B cell (primary cell): ENCODE measurements around the gene POLDIP3. TPM values are rescaled to one million over a fixed set of nuclear protein-coding genes. Genes with fewer than 3 reads are reported as not detected.

Source experiments
- ATAC-seq: fragments of 200-7000 bp; cut with Tn5 transposase; one replicate; pipeline ENCODE4 v1.10.0; 2021; ENCODE audit warnings: low read depth, mild to moderate bottlenecking, moderate number of reproducible peaks, moderate library complexity
- CTCF ChIA-PET: fragments of 350-600 bp; sonication (Branson Sonifier 250); formaldehyde crosslinking; loops from one replicate; lab custom pipeline; 2021; ENCODE audit warnings: antibody characterized with exemption, inconsistent platforms; lab: Charles Lee
- POLR2A ChIA-PET: fragments of 350-600 bp; sonication (Branson Sonifier 250); formaldehyde crosslinking; loops from one replicate; lab custom pipeline; 2021; ENCODE audit warnings: antibody characterized with exemption; lab: Charles Lee
- DNase-seq: peaks from one replicate; pipeline ENCODE4 v3.0.0; 2013
- H2AFZ ChIP-seq: 2 replicates; pipeline ENCODE4 v1.6.1; 2012; ENCODE audit warnings: mild to moderate bottlenecking, low read depth, low read length; ENCODE audit not compliant: insufficient read depth, poor library complexity, severe bottlenecking
- H3K27ac ChIP-seq, 2 donors: 1 replicate in 1 of 2; 2 replicates in 1 of 2; pipeline ENCODE4 v1.5.1; 2012 to 2013; ENCODE audit warnings: low read length in 2 of 2, mild to moderate bottlenecking in 2 of 2, moderate library complexity in 1 of 2
- H3K27me3 ChIP-seq, 4 experiments: fragments of 200-600 bp in 1 of 4; sonication (generic) in 1 of 4; replicated peaks in 1 of 4; 1 replicate in 2 of 4; 2 replicates in 2 of 4; pipeline versions ENCODE4 v1.6.1 to v1.7.0; 2013 to 2016; ENCODE audit warnings: low read length in 3 of 4, mild to moderate bottlenecking in 2 of 4, mixed read lengths in 1 of 4, moderate library complexity in 1 of 4; ENCODE audit not compliant: insufficient read depth in 4 of 4, control insufficient read depth in 3 of 4; ENCODE audit errors: control extremely low read depth in 1 of 4
- H3K36me3 ChIP-seq, 2 experiments: replicated peaks in 1 of 2; 1 replicate in 1 of 2; 2 replicates in 1 of 2; pipeline versions ENCODE4 v1.6.1 to v1.7.1; 2013; ENCODE audit warnings: low read length in 1 of 2; ENCODE audit not compliant: insufficient read depth in 2 of 2, control insufficient read depth in 1 of 2; ENCODE audit errors: control extremely low read depth in 1 of 2, extremely low read depth in 1 of 2
- H3K4me1 ChIP-seq, 2 donors: fragments of 200-600 bp in 1 of 2; sonication (generic) in 1 of 2; 1 replicate in 1 of 2; 2 replicates in 1 of 2; pipeline versions ENCODE4 v1.5.1 to v1.6.1; 2013 to 2017; ENCODE audit warnings: low read length in 2 of 2; ENCODE audit not compliant: control insufficient read depth in 2 of 2, insufficient read depth in 2 of 2
- H3K4me2 ChIP-seq: replicated peaks from 2 replicates; pipeline ENCODE3; 2012; ENCODE audit warnings: mild to moderate bottlenecking, low read depth, low read length; ENCODE audit not compliant: poor library complexity, severe bottlenecking
- H3K4me3 ChIP-seq, 5 experiments: fragments of 200-600 bp in 1 of 5; sonication (generic) in 1 of 5; 1 replicate in 3 of 5; 2 replicates in 2 of 5; pipeline versions ENCODE4 v1.5.1 to v1.7.0; 2011 to 2016; ENCODE audit warnings: low read length in 4 of 5, mild to moderate bottlenecking in 4 of 5, low read depth in 2 of 5, control low read depth in 1 of 5, moderate library complexity in 1 of 5; ENCODE audit not compliant: insufficient read depth in 1 of 5; ENCODE audit errors: control extremely low read depth in 1 of 5, extremely low read depth in 1 of 5
- H3K79me2 ChIP-seq: fragments of 200-600 bp; sonication (generic); one replicate; pipeline ENCODE4 v1.6.0; 2016; ENCODE audit warnings: low read length; ENCODE audit not compliant: control insufficient read depth, insufficient read depth
- H3K9ac ChIP-seq: fragments of 200-600 bp; sonication (generic); 2 replicates; pipeline ENCODE4 v1.6.1; 2017; ENCODE audit warnings: mild to moderate bottlenecking, low read length, moderate library complexity
- H3K9me3 ChIP-seq, 3 donors: one replicate each; pipeline versions ENCODE4 v1.6.1 to v1.7.1; 2013; ENCODE audit warnings: low read length in 2 of 3; ENCODE audit not compliant: control insufficient read depth in 2 of 3, insufficient read depth in 1 of 3; ENCODE audit errors: control extremely low read depth in 1 of 3
- H4K20me1 ChIP-seq: 2 replicates; pipeline ENCODE4 v1.6.0; 2012; ENCODE audit warnings: mild to moderate bottlenecking, low read length; ENCODE audit not compliant: insufficient read depth, control insufficient read depth, poor library complexity, severe bottlenecking
- H3K27ac Mint-ChIP-seq: one replicate; pipeline ENCODE4 v1.8.0; 2021; ENCODE audit warnings: mixed read lengths
- H3K27me3 Mint-ChIP-seq: one replicate; pipeline ENCODE4 v1.8.0; 2021; ENCODE audit warnings: mixed read lengths
- H3K4me1 Mint-ChIP-seq: one replicate; pipeline ENCODE4 v1.8.0; 2021; ENCODE audit warnings: mixed read lengths
- H3K4me3 Mint-ChIP-seq: one replicate; pipeline ENCODE4 v1.8.0; 2021; ENCODE audit warnings: mixed read lengths
- H3K9me3 Mint-ChIP-seq: one replicate; pipeline ENCODE4 v1.8.0; 2022; ENCODE audit warnings: mixed read lengths; ENCODE audit not compliant: insufficient read depth
- EZH2 ChIP-seq: IDR thresholded peaks from 2 replicates; pipeline ENCODE4 v1.6.1; 2012; ENCODE audit warnings: borderline replicate concordance, low read depth, mild to moderate bottlenecking, moderate library complexity, low read length; ENCODE audit not compliant: insufficient read depth, poor library complexity, severe bottlenecking
- WGBS: methylation state at CpG from one replicate; pipeline ENCODE4 v1.1.5; 2013; ENCODE audit warnings: missing lambda C conversion rate; ENCODE audit not compliant: insufficient coverage; 5-methylcytosine and 5-hydroxymethylcytosine counted together
- intact Hi-C: fragments of 100-400 bp; cut with micrococcal nuclease; formaldehyde crosslinking; loops from one replicate; pipeline ENCODE4 v1.10.0; 2022
- polyA plus RNA-seq: library from polyadenylated mRNA; depleted of rRNA; stranded (reverse); fragments of >200 nt; gene quantifications from 2 replicates; pipeline ENCODE4 v1.2.3, GENCODE V29; 2012
- total RNA-seq, 2 donors: library from RNA; stranded (reverse); fragments of 120-200 nt in 1 of 2; gene quantifications; 1 replicate in 1 of 2; 2 replicates in 1 of 2; pipeline versions ENCODE4 v1.2.3 to v1.2.4, GENCODE V29; 2013 to 2022
- TF ChIP-seq, protein P1 (sequence below): fragments of 200-600 bp; IDR thresholded peaks from one replicate; pipeline ENCODE4 v1.8.0; 2022; ENCODE audit warnings: antibody characterized with exemption, mild to moderate bottlenecking

Gene POLDIP3
- total and polyA plus RNA-seq, 2 donors (not counting 1 experiment from before 2014, with no cell fraction given): 44.9 to 86.5 TPM

DNA sequence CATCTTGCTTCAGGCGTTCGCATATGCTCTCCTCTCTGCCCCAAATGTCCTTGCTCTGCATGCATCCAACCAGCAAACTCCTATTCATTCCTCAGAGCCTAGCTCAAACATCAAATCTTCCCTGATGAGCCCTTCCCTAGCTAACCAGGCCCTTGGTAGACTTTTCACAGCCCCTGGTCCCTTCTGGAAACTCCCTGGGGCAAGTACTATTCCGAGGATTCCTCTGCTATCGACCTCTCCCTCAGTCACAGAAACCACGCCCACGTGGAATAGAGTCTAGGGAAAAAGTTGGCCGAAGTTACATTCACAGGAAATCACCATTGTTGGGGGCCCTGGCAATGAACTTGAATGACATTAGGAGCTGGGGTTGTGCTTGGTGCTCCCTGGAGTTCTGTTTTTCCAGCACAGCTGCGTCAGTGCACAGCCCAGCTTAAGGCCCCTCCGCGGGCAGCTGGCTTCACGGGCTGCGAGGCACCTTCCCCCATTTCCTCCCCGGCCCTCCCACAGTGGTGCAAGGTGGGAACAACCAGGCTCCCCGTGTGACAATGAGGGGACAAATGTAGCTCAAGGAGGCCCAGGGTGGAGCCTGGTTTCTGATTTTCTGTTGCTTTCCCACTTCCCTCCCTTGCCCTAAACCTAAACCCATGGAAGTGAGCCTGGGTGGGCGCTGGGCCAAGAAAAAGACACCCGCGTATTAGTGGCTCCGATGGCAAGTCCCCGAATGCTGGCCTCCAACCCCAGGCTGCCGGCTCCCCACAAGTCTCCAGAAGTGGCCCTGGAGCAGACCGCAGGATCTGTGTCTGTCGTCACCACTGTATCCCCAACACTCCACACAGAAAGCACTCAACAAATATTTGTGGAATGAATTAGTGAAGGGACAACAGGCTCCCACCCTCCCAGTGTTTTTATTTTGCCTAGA is 30.0 kb upstream of the POLDIP3 start:
- Histone ChIP-seq H3K27ac (peak overlapping the region; percentile 29 to 49), H3K9ac (no peak overlapping the region), H3K9me3 (no peaks in the 10 kb centered on the region), H3K4me3 (no peak overlapping the region), H3K79me2 (peaks cover 85% of the 10 kb centered on the region), H2AFZ (no peak overlapping the region), H3K27me3 (no peaks in the 10 kb centered on the region), H3K4me1 (peaks cover 65 to 70% of the 10 kb centered on the region in 2 donors), H3K4me2 (peak overlapping the region; percentile 52), H4K20me1 (peaks cover 69% of the 10 kb centered on the region), H3K36me3 (peaks cover 0 to 7% of the 10 kb centered on the region in 2 experiments)
- H3K27ac Mint-ChIP-seq: peak overlapping the region; percentile 78
- no peaks in the 10 kb centered on the region for H3K9me3 Mint-ChIP-seq
- ATAC-seq: no peak
- POLR2A ChIA-PET: no interaction called here
- H3K4me1 Mint-ChIP-seq: peaks cover 69% of the 10 kb centered on the region
- H3K27me3 Mint-ChIP-seq: no peaks in the 10 kb centered on the region
- no peak for TF ChIP-seq EZH2
- DNase-seq: no peak
- 46% methylated on average over 15 of the region's 22 CpGs for WGBS
- CTCF ChIA-PET: interaction anchor here (1.0 to 3.4 kb wide), 4 partner anchors 10 to 223 kb away, joined by 3 to 27 read pairs (median 9); no protein-coding TSS in a partner anchor
- H3K4me3 Mint-ChIP-seq: peak overlapping the region; percentile 60
- intact Hi-C loops: no loop called here

DNA sequence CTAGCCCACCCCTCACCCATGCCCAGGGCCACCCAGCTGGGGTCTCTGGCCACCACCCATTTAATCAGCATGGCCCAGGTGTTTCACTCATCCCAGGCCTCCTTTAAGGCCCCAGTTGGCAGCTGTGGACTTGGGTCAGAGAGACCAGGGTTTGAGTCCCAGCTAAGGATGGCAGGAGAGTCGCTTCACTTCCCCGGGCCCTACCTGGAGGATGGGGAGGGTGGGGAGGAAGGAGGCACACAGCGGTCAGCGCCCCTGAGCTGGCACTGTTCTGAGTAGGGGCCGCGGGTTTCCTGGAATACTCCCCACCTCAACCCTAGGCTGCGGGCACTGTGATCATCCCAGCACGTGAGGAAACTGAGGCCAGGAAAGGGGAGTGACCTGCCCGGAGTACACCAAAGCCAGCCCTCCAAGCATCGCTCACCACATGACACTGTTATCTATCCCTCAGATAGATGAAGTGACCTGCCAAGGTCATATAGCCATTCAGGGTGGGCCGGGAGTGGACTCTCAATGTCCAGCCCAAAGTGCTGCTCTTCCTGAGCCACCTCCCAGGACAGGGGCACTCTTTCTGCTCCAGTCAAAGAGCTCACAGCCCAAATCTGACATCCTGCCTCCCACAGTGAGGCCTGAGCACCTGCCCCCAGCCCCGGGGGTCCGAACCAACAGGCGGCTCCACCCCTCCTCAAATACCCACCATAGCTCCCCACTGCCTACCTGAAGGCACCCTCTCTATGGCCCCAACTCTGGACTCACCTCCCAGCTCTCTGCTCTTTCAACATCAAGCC is 29.1 kb upstream of the POLDIP3 start:
- Histone ChIP-seq H3K79me2 (peaks cover 88% of the 10 kb centered on the region), H3K4me3 (no peak overlapping the region), H3K27ac (peak overlapping the region; percentile 29 to 49), H2AFZ (no peak overlapping the region), H3K4me1 (peaks cover 66 to 67% of the 10 kb centered on the region in 2 donors), H3K36me3 (peaks cover 0 to 7% of the 10 kb centered on the region in 2 experiments), H4K20me1 (peaks cover 68% of the 10 kb centered on the region), H3K9ac (no peak overlapping the region), H3K27me3 (no peaks in the 10 kb centered on the region), H3K9me3 (no peaks in the 10 kb centered on the region), H3K4me2 (peak overlapping the region; percentile 52)
- peaks cover 71% of the 10 kb centered on the region for H3K4me1 Mint-ChIP-seq
- no peaks in the 10 kb centered on the region for H3K27me3 Mint-ChIP-seq
- intact Hi-C loops: no loop called here
- peak overlapping the region; percentile 78 for H3K27ac Mint-ChIP-seq
- DNase-seq (no peak), ATAC-seq (no peak)
- no peaks in the 10 kb centered on the region for H3K9me3 Mint-ChIP-seq
- H3K4me3 Mint-ChIP-seq: peak overlapping the region; percentile 36
- 95% methylated on average over 14 of the region's 14 CpGs for WGBS
- no peak for TF ChIP-seq EZH2
- TF ChIP-seq, protein P1, sequence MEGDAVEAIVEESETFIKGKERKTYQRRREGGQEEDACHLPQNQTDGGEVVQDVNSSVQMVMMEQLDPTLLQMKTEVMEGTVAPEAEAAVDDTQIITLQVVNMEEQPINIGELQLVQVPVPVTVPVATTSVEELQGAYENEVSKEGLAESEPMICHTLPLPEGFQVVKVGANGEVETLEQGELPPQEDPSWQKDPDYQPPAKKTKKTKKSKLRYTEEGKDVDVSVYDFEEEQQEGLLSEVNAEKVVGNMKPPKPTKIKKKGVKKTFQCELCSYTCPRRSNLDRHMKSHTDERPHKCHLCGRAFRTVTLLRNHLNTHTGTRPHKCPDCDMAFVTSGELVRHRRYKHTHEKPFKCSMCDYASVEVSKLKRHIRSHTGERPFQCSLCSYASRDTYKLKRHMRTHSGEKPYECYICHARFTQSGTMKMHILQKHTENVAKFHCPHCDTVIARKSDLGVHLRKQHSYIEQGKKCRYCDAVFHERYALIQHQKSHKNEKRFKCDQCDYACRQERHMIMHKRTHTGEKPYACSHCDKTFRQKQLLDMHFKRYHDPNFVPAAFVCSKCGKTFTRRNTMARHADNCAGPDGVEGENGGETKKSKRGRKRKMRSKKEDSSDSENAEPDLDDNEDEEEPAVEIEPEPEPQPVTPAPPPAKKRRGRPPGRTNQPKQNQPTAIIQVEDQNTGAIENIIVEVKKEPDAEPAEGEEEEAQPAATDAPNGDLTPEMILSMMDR: no peak
- POLR2A ChIA-PET: interaction anchor here (1.9 kb wide), 1 partner anchor 29 kb away, joined by 7 read pairs; the partner anchor contains the start of gene POLDIP3
- CTCF ChIA-PET: interaction anchor here (1.0 to 3.4 kb wide), 6 partner anchors 11 to 224 kb away, joined by 3 to 27 read pairs (median 3); no protein-coding TSS in a partner anchor
